SW 1271 (cell line): ENCODE measurements around the gene FHOD3.

ENCODE experiments used
- DNase-seq, 2 experiments: peaks; one replicate each; lab custom pipeline; 2025; lab: John Stamatoyannopoulos, UW

FHOD3 gene

DNA sequence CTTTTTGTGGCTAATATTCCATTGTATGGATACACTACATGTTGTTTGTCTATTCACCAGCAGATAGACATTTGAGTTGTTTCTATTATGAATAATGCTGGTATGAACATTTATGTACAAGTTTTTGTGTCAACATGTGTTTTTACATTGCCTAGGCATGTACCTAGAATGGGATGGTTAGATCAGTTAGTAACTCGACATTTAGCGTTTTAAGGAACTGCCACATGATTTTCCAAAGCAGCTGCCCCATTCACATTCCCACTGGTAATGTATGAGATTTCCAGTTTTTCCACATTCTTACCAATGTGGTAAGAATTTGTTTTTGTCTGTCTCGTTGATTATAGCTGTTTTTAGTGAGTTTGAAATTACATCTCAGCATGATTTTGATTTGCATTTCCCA, 112.8 kb downstream of the FHOD3 start:
- no peak for DNase-seq

DNA sequence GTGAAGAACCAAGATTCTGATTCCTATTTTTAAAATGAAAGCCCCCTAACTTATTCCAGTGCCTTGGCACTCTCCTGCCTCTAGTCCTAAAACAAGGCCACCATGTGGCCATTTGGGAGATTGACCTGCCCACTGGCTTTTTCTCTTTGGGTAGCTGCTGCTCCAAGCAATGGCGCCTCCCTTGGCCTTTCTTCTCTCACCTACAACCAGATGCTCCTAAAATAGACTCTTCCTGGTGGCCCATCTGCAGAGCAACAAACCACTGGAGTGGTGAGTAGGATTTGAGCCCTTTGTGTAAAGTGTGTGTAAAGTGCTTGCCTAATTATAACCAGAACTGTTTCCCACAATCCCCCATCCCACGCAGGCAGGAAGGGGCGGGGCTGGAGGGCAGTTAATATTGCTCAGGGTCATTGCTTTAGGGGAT, 114.2 kb downstream of the FHOD3 start:
- DNase-seq, result peak; percentile 16 to 41

DNA sequence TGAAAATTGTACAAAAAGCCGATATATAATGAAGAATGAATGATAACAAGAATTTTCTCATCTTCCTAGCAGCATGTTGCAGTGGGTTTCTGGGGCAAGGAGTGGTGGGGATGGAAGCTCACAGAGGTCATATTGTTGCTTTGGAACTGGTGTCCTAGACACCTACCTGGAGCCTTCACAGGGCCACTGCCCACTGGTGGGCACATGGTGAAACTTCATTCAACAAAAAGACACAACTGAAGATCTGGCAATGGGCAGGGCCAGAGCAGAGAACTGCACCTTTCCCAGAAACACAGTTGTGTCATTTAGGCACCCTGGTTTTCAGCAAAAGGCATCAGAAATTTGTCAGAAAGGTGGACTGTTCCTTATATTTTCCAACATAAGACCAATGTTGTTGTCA, 115.3 kb downstream of the FHOD3 start:
- peak in 1 of 2 experiments; percentile 41 for DNase-seq

DNA sequence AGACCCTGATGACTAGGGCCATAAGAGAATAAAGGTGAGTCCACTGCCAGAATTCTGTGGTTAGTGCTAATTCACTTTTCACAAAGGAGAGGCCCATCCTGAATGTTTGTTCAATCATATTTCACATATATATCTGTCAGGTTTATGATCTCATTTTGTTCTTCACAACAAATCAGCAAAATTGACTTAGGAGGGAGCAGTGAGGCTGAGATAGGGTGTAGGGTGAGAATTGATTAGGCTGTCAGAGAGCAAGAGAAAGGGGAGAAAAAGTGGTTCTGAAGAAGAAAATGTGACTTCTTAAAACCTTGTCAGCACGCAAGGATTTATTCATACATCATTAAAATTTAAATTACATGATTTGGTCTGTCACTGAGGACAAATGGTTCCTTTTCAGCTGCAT, 117.7 kb downstream of the FHOD3 start:
- no peak for DNase-seq

DNA sequence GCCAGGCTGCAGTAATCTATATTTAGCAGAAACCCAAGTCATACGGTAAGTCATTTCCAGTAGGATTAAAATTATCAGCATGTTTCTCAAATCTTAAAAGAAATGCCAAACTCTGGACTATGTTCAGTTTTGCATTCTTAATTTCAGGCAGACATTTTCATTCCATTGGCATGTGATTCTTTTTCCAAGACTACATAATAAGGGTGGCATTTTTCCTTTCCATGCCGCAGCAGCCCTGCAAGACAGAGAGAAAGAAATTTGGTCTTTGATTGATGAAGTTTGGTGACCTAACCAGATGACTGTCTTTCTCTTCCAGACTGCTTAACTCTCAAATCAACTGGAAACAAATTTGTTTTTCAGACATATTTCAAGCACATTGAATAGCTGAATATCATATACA, 118.1 kb downstream of the FHOD3 start:
- DNase-seq, result no peak

DNA sequence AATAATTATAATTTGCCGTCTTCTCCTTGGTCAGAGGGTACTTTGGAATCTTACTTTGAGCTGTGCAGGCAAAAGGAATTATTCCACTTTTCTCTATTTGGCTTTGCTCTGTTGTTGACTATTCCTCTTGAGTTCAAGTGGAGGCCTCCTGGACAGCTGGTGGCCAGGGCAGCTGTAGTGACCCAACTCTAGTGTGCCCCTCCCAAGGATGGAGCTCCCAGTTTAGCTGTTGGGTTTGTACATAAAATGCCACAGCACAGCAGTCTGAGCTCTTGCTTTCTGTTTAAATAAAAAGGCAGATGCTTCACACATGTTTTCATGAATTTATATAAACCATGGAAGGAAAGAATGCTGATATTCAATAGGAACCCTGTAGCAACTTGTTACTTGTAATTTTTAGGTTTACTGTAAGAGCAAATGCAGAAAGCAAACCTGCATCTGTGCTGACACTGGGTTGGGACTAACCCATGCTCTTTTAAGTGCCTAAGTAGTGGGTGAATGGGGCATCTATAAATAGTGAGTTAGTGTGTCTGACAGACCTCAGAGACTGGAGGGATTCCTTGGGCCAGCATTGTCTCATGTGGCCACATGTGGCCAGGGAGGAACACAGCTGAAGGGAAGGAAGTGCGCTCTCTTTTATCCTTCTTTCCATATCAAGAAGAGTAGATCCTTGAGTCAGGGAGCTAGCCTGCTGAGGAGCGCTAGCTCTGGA, 121.8 kb downstream of the FHOD3 start:
- no peak for DNase-seq

DNA sequence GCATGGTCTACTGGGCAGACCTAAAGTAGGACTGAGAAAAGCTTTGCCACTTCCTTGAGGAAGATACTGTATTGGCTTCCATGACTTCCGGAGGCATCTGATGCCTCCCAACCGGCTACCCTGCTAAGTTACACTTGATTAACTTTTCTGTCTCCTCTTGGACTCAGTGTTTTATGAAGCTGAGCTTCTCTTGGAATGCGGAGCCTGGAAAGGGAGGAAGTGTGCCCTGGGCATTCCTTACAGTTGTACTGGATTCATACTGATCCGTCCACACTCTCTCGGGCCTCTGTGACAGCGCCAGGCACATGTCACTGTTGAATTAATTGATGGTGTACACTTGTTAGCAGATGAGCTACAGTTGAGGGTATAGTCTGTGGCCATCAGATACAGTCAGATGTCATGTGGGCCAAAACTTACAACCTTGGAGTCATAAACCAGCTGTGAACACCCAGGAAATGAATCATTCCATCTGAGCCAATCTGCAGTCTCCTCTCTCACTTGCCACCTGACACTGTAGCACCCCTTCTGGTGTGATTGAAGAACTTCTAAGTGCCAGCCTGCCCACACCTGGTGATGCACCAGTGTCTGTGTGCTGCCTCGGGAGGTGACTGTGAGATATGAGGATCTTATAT, 122.5 kb downstream of the FHOD3 start:
- DNase-seq, result peak; percentile 5 to 53

DNA sequence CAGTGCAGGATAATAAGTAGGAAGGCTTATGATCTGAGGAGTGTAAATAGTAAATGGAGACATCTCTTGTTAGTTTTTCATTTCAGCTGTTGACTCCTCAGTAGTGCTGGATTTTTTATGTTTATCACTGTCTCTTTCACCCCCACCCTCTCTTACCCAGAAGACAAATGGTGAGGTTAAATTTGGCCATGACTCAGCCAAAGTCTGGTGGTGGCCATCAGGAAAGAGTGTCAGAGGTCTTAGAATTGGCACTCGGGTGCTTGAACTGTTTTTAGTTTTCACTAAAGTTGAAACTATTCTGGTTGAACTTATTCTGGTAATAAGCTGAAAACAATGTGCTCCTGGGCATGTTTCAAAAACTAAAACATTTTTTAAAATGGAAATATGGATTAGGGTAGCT, 123.3 kb downstream of the FHOD3 start:
- no peak for DNase-seq

DNA sequence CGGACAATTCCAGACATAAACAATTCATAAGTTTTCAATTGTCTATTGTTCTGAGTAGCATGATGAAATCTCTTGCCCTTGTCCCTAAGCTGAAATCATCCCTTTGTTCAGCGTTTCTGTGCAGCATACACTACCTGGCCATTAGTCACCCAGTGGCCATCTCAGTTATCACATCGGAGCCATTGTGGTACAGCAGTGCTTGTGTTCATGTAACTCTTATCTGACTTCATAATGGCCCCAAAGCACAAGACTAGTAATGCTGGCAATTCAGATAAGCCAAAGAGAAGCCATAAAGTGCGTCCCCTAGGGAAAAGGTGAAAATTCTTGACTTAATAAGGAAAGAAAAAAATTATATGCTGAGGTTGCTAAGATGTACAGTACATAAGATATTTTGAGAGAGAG, 127.2 kb downstream of the FHOD3 start:
- DNase-seq, result no peak

DNA sequence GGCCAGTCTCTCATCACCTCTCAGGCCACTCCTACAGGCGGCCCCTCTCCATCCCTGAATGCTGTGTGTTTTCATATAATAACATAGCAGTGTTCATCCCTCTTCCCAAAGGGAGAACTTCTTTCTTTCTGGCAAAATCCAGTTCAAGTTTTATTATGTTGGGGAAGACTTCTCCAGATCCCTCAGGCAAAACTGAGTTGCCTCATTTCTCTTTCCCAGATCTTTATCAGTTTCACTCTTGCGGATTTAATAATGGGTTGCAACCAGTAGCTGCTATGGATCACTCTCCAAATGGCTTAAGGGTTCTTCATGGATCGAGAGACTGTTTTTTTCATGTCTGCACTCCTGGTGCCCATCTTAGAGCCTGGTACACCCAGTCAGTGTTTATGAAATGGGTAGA, 129.9 kb downstream of the FHOD3 start:
- DNase-seq, result no peak

DNA sequence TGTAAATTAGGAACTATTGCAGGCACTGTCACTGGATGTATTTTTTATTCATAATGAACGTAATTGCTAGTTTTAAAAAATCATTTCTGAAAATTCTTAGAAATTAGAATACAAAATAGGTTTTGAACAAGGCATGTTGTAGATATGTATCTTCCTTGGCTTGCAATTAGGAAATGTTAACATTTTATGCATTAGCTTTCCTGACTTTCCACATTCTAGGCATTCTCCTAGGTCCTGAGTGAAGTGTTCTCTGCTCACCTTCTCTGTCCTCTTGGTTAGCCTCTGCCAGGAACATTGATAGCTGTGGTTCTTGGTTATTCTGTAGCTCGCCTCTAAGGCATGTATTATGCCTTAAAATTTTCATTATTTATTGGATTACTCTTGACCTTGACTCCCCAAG, 130.3 kb downstream of the FHOD3 start:
- DNase-seq, result no peak

DNA sequence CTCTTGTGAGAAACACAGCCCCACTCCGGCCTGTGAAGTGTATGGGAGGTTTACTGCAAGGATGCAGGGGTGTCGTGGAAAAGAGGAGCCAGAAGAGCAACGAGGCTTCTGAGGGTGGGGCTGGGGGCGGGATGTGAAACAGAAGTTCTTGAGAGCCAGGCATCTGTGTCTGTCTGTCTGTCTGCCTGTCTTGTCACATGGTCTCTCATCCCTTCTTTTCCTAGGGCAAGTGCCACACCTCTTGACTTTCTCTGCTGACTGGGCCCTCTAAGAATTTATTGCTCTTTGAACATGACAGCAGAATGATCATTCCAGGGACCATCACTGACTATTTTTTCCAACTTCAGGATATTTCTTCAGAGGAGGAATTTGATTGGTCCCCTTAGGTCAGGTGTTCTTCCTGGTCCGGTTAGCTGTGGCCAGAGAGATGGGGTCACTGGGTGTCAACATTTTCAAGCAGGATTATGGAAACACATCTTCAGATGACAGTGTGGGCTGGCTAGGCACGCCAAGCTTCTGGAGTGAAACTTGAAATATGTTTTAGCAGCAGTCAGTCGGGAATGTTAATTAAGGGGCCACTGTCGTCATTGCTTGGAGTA, 131.0 kb downstream of the FHOD3 start:
- DNase-seq, result no peak

DNA sequence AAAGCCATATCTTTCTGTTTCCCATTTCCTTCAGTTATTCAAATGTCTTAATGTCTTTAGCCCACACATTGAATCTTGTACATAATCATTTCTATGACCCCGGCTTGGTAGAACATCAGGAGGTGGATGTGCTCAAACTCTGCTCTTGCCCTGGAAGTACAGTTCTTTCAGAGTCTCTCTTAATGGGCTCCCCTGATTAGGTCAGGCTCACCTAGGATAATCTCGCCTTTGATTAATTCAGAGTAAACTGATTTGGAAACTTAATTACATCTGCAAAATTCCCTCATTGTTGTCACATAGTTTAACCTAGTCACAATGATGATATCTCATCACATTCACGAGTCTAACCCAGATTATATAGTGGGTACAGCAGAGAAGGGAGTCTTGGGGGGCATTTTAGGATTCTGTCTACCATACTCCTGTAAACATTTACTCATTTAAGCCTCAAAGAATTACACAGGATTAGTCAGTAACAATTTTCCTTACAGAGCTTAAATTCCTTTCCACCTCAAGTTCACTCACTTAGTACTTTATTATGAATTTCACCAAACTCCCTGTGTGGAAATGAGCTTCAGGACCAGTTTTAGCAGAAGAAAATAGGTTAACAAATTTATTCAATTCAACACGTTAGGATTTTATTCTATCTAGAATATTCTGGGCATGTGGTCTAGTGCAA, 135.5 kb downstream of the FHOD3 start:
- no peak for DNase-seq

DNA sequence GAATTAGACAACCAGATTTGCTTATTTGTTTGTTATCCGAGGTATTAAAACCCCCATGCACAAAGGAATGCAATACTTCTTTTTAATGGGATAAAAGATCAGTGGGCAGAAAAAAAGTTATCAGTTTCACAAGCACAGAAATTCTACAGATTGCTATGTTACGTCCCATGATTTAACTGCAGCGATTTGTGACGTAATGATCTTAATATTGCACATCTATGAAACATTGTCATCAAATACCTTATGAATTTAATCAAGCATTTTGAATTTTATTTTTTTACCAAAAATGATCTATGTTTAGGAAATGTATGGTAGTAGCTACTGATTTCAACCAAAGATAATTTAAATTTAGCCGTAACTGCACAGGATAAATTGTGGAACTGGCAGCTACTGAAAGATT, 138.9 kb downstream of the FHOD3 start:
- no peak for DNase-seq

DNA sequence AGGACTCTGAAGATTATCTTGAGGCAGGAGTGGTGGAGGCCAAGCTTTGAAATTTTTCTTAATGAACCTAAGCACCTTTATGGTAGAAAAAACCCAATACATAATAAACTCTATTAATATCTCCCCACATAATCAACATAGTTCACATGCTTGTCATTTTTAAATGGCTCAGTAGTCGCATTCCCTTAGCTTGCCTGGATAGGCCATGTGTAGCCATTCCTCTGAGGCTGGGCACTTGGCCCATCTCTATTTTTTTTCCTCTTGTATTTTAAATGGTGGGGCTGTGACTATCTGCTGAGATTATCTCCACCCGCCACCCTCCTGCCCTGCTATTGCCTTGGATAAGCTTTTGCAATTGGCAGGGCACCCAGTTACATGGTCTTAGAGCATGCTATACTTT, 143.1 kb downstream of the FHOD3 start:
- DNase-seq, result no peak

DNA sequence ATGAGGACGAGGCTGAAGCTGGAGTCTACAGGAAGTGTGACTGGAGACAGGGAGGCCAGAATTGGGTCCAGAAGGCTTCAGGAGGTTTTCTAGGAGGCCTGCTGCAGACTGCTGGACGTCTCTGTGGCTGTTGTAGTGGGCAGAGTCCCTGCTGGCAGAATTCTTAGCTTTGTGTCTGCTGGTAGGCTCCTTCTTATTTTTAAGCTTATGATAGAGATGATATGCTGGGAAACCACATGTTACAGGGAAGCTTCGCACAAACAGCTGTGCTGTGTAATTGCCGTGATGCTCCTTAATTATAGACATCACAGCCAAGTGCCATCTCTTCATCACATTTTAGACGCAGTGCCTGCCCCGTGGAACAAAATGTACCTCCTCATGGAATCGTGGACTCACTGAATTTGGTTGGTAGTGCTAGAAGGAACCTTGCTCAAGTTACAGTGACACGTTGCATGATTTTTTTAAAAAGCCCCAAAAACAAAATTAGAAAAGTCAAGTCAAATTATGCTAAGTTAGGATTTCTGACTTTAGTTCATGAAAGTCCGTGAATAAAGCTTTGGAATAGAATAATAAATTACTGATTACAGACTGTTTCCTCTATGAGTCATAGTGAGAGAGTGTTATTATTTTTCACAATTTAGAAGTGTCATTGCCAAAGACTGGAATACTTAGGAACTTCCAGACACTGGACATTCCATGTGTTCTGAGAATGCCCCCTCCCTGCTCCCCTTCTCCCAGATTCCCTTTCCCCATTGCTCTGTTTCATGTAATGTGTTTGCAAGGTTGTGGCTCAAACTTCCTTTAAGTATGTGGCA, 144.1 kb downstream of the FHOD3 start:
- DNase-seq, result peak in 1 of 2 experiments; percentile 10

DNA sequence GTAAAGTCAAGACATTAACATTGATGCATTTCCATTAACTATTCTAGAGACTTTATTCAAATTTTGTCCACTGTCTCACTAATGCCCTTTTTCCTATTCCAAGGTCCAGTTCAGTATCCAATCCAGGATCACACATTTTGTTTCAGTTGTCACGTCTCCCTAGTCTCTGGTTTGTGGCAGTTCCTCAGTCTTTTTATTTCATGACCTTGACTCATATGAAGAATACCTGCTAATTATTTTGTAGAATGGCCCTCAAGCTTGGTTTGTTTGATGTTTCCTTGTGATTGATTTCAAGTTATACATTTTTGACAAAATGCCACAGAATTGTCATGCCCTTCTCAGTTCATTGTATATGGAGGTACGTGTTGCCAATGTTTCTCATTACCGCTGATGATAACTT, 145.2 kb downstream of the FHOD3 start:
- no peak for DNase-seq

DNA sequence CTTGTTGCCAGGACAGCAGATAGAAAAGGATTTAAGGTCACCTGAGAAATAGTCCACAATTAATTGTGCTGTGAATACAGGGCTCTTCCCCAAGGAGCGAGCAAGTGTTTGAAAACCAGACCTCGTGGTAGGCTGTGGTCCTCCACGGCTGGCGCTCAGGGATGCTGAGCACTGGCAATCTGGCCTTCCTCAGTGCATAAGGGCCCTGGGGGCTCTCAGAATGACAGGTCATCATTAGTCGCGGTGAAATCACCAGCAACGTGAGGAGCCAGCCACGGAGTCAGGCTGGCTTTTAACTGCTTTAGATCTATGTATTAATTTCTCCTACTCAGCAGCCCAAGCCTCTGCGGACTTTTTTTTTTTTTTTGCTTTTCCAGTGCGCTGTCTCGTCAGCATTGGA, 148.5 kb downstream of the FHOD3 start:
- no peak for DNase-seq

DNA sequence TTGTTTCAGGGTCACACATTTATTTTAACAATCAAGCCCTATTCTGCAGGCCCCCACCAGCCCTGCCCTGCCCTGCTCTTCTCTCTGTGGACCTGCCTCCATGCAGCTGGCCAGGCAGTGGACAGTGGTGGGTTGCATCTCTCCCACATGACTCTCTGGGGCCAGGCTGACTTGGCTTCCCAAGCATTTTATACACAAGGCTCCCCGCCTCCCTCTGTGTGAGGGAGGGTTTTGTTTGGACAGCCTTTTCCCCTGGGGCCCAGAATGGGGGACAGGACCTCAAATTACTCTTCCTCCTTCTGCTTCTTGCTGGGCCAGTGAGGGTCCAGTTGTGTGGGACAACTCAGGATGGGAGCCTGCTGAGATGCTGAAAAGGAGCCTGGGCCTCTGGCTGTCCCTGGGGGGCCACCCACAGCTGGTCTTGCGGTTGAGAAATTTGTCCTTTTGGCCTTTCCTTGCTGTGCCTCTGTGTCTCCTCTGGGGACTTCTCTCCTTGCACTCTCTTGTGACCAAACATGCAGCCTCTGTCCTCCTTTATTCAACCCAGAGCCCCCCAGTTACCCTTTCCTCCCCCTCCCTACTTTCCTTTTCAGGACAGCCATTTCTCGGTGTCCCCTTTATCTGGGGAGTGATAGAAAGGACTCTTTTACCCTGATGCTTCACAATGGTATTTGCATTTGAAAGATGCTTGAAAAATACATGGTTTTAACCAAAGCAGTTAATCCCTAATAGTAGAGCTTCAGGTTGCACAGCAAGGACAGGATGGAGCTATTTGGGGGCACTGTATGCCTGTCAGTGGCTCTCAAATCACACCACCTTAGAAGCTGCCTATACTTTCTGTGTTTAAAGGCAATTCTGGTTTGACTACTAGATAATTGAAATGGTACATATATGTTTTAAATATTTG, 151.1 kb downstream of the FHOD3 start:
- DNase-seq, result no peak

DNA sequence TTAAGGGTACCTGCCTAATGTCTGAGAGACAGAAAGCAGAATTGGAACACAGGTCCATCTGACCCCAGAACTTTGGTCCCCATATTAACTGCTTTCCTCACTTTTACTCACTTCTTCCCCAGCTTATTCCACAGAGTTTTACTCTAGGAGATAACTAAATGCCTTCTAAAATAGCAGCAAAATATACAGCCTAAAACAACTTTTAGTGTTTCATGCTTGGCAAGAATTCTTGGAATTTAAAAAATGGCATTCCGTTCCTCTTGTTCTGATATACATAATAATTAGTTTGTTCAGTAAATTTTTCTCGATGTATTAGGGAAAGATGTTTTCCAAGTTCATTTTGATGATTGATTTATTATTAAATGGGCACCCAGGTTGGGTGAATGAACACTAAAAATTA, 151.9 kb downstream of the FHOD3 start:
- no peak for DNase-seq

DNA sequence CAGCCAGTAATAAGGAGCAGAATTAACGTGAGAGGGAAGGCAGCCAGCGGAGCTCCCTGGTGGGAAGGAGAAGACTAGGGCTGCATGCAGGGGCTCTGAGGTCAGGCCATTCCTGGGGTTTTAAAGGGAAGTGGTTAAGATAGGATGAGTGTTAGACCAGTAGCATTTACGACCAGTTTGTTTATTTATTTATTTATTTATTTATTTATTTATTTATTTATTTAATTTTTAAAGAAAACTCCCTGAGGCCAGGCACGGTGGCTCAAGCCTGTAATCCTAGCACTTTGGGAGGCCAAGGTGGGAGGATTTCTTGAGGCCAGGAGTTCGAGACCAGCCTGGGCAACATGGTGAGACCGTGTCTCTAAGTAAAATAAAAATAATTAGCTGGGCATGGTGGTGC, 152.8 kb downstream of the FHOD3 start:
- DNase-seq, result no peak
